ENCODE data around the gene NUP214. TPM values are rescaled to one million over a fixed set of nuclear protein-coding genes. Genes with fewer than 3 reads are reported as not detected.

Gene NUP214
- total and polyA plus RNA-seq, 9 donors, result 25.0 to 60.7 (median 46.6) TPM

DNA sequence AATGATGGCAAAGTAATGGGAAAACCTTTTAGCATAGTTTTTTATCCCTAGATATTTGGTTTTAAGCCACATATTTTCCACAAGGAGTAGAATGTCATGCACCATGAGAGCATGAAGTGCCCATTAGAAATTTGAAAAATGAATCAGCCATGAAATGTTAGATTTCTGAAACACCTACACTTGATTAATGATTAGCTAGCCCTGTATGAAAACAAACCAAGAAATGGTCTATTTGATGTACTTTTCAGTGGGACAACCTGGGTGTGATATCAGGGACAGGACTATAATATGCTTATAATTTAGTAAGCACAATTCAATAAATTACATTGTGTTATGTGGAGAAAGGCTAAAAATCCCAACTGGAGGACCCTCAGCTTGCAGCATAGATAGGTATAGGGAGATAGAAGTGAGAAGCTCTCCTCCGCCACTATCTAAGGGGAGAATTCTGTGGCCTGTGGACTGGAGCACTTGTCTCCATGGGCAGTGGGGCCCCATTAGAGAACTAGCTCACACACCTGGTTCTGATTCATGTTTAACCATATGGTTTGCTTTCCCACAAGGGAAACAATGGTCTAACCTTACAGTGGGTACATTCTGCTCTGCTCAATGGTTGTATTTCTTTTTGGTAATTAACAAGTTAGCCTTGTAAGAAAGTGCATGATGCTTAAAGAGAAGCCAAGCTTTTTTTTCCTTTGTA, 35.2 kb downstream of the NUP214 start:
- no peaks in the 10 kb centered on the region for H3K27me3 ChIP-seq
- DNase-seq, result no peak
- H3K9me3 ChIP-seq, result no peaks in the 10 kb centered on the region
- no peaks in the 10 kb centered on the region for H3K36me3 ChIP-seq
- TF ChIP-seq EP300 (IDR thresholded peaks at IDR 0.05) (no peak), CTCF (IDR thresholded peaks at IDR 0.05) (no peak), POLR2A (IDR thresholded peaks at IDR 0.05) (no peak)
- no peaks in the 10 kb centered on the region for H3K4me1 ChIP-seq (ENCODE audit: insufficient read depth)
- 97 to 100% (median 100%) methylated on average over 1 of the region's 1 CpG for WGBS, 3 donors
- intact Hi-C loops (cut with DNase I), result no loop called here
- H3K4me3 ChIP-seq, result no peak overlapping the region
- no peak overlapping the region for H3K27ac ChIP-seq

DNA sequence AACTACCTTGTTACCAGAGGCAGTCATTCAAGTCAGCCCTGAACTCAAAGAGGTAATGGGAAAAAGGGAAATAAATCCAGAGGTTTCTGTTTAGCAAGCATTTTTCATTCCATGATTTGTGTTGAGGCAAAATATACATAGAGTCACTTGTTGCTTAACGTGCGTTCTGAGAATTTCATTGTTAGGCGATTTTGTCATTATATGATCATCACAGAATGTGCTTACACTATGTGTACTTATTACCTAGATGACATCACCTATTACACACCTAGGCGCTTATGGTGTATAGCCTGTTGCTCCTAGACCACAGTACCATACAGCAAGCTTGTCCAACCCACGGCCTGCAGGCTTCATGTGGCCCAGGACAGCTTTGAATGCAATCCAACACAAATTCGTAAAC, 36.2 kb downstream of the NUP214 start:
- H3K4me3 ChIP-seq, result no peak overlapping the region
- 80 to 84% (median 82%) methylated on average over 6 of the region's 6 CpGs for WGBS, 3 donors
- intact Hi-C loops (cut with DNase I), result no loop called here
- H3K36me3 ChIP-seq, result no peaks in the 10 kb centered on the region
- no peak for DNase-seq
- H3K4me1 ChIP-seq (ENCODE audit: insufficient read depth), result no peaks in the 10 kb centered on the region
- H3K9me3 ChIP-seq, result no peaks in the 10 kb centered on the region
- H3K27ac ChIP-seq, result no peak overlapping the region
- no peaks in the 10 kb centered on the region for H3K27me3 ChIP-seq
- TF ChIP-seq EP300 (IDR thresholded peaks at IDR 0.05) (no peak), CTCF (IDR thresholded peaks at IDR 0.05) (no peak), POLR2A (IDR thresholded peaks at IDR 0.05) (no peak)

DNA sequence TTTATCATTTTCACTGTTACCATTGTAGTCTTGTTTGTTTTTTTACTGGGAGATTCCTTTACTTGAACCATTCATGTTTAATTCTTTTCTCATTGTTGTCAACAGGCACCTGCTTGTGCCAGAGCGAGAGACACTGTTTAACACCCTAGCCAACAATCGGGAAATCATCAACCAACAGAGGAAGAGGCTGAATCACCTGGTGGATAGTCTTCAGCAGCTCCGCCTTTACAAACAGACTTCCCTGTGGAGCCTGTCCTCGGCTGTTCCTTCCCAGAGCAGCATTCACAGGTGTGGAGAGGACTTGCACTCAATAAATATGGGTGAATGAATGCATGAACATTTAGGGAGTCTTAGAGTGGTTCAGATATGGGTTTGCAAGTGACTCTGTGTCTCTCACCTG, 37.5 kb downstream of the NUP214 start:
- no peak for DNase-seq
- no peaks in the 10 kb centered on the region for H3K27me3 ChIP-seq
- WGBS, 3 donors, result 95 to 96% (median 96%) methylated on average over 4 of the region's 4 CpGs
- no peaks in the 10 kb centered on the region for H3K36me3 ChIP-seq
- no peak overlapping the region for H3K27ac ChIP-seq
- no peaks in the 10 kb centered on the region for H3K4me1 ChIP-seq (ENCODE audit: insufficient read depth)
- no peaks in the 10 kb centered on the region for H3K9me3 ChIP-seq
- intact Hi-C loops (cut with DNase I), result no loop called here
- H3K4me3 ChIP-seq, result no peak overlapping the region
- TF ChIP-seq POLR2A (IDR thresholded peaks at IDR 0.05) (no peak), CTCF (IDR thresholded peaks at IDR 0.05) (no peak), EP300 (IDR thresholded peaks at IDR 0.05) (no peak)

GRCh38 chr9:131165523-131165922, 40.1 kb downstream of the NUP214 start:
- intact Hi-C loops (cut with DNase I), result loop anchor here in 1 of 4 donors (5.0 kb wide), 1 partner anchor 347 kb away; no protein-coding TSS in a partner anchor
- Histone ChIP-seq H3K9me3 (no peaks in the 10 kb centered on the region), H3K4me1 (ENCODE audit: insufficient read depth) (no peaks in the 10 kb centered on the region), H3K36me3 (no peaks in the 10 kb centered on the region), H3K27ac (no peak overlapping the region), H3K27me3 (no peaks in the 10 kb centered on the region), H3K4me3 (no peak overlapping the region)
- no peak for TF ChIP-seq POLR2A (IDR thresholded peaks at IDR 0.05)
- TF ChIP-seq EP300 (IDR thresholded peaks at IDR 0.05), result no peak
- no peak for TF ChIP-seq CTCF (IDR thresholded peaks at IDR 0.05)
- DNase-seq, result no peak
